GM12874 (cell line): ENCODE results near the gene RAB11B.

Experiments used
- TF ChIP-seq, protein P1 (sequence below): IDR thresholded peaks from 2 replicates; pipeline ENCODE4 v1.5.1; 2011; ENCODE audit warnings: low read depth, mild to moderate bottlenecking, control low read depth, low read length, moderate library complexity; ENCODE audit not compliant: insufficient read depth

The RAB11B gene

DNA sequence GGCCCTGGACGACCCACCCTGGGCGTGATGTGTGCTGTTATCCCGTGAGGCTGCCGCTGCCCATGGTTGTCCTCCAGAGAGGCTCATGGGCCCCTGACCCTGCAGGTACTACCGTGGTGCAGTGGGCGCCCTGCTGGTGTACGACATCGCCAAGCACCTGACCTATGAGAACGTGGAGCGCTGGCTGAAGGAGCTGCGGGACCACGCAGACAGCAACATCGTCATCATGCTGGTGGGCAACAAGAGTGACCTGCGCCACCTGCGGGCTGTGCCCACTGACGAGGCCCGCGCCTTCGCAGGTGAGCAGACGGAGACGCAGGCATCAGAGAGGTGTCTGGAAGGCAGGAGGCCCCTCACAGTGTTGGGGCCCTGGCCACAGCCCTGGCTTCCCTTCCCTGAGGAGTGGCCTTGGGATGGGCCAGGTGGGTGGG is 11.8 kb downstream of the RAB11B start:
- TF ChIP-seq, protein P1, sequence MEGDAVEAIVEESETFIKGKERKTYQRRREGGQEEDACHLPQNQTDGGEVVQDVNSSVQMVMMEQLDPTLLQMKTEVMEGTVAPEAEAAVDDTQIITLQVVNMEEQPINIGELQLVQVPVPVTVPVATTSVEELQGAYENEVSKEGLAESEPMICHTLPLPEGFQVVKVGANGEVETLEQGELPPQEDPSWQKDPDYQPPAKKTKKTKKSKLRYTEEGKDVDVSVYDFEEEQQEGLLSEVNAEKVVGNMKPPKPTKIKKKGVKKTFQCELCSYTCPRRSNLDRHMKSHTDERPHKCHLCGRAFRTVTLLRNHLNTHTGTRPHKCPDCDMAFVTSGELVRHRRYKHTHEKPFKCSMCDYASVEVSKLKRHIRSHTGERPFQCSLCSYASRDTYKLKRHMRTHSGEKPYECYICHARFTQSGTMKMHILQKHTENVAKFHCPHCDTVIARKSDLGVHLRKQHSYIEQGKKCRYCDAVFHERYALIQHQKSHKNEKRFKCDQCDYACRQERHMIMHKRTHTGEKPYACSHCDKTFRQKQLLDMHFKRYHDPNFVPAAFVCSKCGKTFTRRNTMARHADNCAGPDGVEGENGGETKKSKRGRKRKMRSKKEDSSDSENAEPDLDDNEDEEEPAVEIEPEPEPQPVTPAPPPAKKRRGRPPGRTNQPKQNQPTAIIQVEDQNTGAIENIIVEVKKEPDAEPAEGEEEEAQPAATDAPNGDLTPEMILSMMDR: no peak

DNA sequence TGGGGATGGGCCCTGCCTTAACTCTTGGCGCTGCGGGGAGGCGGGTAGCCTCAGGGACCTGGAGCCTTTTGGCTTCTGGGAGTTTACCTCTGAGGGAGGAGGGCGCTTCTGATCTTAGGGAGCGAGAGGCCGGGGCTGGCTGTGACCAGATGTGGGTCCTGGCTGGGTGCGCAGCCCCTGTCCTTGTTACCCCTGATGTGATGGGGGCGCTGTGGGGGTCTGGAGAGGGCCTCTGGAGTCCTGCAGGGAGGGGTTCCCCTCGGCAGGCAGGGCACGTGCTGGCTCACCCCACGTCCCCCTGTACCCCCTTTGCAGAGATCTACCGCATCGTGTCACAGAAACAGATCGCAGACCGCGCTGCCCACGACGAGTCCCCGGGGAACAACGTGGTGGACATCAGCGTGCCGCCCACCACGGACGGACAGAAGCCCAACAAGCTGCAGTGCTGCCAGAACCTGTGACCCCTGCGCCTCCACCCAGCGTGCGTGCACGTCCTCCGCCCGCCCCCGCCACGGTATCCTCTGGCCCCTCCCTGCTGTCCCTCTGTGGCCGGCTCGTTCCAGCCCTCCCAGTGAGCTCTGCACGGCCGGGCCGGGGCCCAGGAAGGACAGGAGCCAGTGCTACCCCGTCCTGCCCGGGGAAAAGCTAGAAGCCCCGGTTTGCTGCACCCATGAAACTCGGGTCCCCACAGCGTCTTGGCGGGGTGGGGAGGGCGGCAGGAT is 13.1 kb downstream of the RAB11B start:
- TF ChIP-seq, protein P1: no peak

DNA sequence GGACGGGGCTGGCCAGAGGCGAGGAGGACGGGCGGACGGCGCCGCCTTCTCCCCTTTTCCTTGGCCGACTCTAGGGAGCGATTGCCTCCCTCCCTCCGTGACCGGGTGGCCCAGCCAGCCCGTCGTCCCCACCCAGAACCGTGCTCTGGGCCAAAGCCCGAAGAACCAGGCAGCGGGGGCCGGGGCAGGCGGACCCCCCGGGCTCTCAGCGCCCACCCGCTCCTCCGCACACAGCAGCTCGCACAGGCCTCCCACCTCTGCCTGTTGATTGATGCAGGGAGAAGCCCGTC is 13.6 kb downstream of the RAB11B start:
- TF ChIP-seq, protein P1: no peak

DNA sequence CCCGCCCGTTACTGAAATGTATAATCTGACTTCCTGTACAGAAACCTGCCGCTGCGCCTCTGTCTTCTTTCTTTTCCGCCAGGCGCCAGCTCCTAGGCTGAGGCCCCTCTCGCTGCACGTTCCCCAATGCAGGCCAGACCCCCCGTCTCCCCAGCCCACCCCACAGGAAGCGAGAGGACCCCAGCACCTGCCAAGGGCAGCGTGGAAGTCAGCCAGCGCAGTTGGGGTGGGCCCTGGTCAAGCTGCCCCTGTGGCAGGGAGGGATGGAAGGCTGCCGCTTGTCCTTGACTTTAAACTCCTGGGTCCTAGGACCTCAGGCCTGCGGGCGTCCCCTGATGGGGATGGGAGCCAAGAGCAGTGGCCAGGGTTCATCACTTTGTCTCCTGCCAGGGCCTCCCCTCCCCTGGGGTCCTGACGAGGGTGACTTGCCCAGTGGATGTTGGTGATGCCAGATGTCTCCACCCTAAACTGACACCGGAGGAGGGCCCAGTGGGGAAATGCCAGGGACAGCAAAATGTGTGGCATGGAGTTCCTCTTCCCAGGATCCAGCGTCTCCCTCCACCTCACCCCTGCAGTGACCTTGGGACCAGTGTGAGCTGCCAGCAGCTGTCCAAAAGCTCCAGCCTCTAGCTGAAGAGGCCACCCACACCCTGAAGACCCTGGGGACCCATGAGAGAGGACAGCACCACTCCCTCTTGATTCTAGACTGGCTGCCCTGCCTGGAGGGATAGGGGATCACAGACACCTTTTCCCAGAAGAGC is 14.4 kb downstream of the RAB11B start:
- TF ChIP-seq, protein P1: no peak

DNA sequence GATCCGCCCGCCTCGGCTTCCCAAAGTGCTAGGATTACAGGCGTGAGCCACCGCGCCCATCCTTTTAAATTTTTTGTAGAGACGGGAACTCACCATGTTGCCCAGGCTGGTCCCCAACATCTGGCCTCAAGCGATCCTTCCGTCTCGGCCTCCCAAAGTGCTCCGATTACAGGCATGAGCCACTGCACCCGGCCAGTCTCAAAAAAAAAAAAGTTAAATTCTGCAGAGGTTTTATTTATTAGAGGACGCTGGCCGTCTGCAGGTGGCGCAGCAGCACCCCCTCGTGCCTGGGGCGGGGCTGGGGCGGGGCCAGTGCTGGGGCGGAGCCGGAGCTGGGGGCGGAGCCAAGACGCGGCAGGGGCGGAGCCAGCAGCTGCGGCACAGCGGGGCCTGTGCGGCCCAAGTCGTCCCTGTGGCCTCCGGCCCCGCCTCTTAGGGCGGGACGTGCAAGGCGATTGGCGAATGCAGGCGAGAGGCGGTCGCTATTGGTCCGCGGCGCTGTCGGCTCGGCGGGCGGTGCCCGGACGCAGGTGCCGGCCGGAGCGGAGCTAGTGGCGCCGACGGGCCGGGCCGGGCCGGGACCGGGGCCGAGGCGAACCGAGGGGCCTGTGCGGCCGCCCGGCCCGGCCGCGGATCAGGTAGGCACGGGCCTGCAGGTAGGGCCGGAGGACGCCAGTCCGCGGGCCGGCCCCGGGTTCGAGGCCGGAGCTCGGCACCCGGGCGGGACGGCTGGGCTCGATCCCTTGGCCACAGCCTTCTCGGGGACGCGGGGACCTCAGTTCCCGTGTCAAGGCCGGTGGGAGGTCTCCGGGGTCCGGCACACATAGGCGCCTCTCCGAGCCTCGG is 22.8 kb downstream of the RAB11B start, which contains the start of gene MARCHF2:
Gene MARCHF2, plus strand, starts transcription at position 523 of the 846 bp plus-strand sequence. CDS start 8,536 bp downstream, outside the sequence.
- TF ChIP-seq, protein P1: peak; percentile 67

DNA sequence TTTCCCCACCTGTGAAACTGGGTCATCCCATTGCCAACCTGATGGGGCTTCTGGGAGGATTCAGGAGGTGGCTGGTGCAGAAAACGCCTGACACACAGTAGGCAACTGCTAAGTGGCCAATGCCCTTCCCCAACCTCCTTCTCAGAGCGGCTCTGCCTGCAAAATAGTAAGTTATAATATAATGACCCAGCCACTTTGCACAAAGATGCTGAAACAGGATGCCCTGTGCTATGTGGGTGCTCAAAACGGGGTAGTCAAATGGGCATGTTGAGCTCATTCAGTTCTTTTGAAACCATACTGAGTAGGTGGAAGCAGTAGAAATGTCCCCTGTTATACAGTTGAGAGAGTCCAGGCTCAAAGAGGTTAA is 23.5 kb downstream of the RAB11B start:
- TF ChIP-seq, protein P1: no peak

DNA sequence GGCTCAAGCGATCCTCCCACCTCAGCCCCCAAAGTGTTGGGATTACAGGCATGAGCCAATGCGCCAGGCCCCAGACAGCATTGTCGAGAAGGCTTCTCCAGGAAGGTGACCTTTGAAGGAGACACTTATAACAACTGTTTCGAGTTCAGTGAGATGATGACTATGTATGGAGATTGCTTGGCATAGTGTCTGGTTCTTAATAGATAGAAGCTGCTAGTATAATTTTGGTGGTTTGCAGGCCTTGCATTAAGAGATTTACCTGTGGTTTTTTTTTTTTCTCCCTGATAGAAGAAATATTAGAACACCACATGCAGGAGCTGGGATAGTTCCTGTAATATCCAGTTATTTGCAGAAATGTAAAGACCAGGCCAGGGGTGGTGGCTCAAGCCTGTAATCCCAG is 26.6 kb downstream of the RAB11B start:
- TF ChIP-seq, protein P1: no peak
